CD4-positive, alpha-beta memory T cell (primary cell): ENCODE measurements around the gene FPGS. TPM values are rescaled to one million over a fixed set of nuclear protein-coding genes. Genes with fewer than 3 reads are reported as not detected.
A peak's percentile ranks its signal among the peaks of the same experiment; 100 is the strongest.

ENCODE experiments used
- CTCF ChIA-PET: fragments of 350-600 bp; sonication (Branson Sonifier 250); formaldehyde crosslinking; loops from one replicate; lab custom pipeline; 2021; ENCODE audit warnings: inconsistent platforms; ENCODE audit not compliant: partially characterized antibody; lab: Charles Lee
- POLR2A ChIA-PET: fragments of 350-600 bp; sonication (Branson Sonifier 250); formaldehyde crosslinking; loops from one replicate; lab custom pipeline; 2021; ENCODE audit not compliant: partially characterized antibody; lab: Charles Lee
- DNase-seq, 5 donors: peaks; one replicate each; pipeline versions ENCODE4 v3.0.0 to v3.0.0-alpha.2; 2020 to 2022; ENCODE audit warnings: mixed read lengths in 1 of 5
- H3K27ac ChIP-seq: one replicate; pipeline ENCODE4 v1.7.0; 2013; ENCODE audit warnings: low read depth, low read length
- H3K27me3 ChIP-seq: 2 replicates; pipeline ENCODE4 v1.7.0; 2013; ENCODE audit warnings: mild to moderate bottlenecking, low read length, moderate library complexity; ENCODE audit not compliant: insufficient read depth
- H3K36me3 ChIP-seq: 2 replicates; pipeline ENCODE4 v1.7.0; 2013; ENCODE audit warnings: mild to moderate bottlenecking, low read length, moderate library complexity; ENCODE audit not compliant: insufficient read depth
- H3K4me1 ChIP-seq: 2 replicates; pipeline ENCODE4 v1.7.0; 2013; ENCODE audit warnings: mild to moderate bottlenecking, low read length, moderate library complexity; ENCODE audit not compliant: insufficient read depth
- H3K4me3 ChIP-seq, 2 donors: one replicate each; pipeline ENCODE4 v1.7.0; 2013; ENCODE audit warnings: low read length in 2 of 2, mild to moderate bottlenecking in 1 of 2
- H3K9me3 ChIP-seq, 2 donors: one replicate each; pipeline ENCODE4 v1.7.0; 2013; ENCODE audit warnings: low read length in 2 of 2, control low read depth in 1 of 2; ENCODE audit not compliant: control insufficient read depth in 1 of 2
- H3K27ac Mint-ChIP-seq, 7 donors: one replicate each; pipeline ENCODE4 v1.8.0; 2020 to 2021; ENCODE audit warnings: mixed read lengths in 7 of 7, mild to moderate bottlenecking in 6 of 7, inconsistent platforms in 3 of 7, moderate library complexity in 3 of 7
- H3K27me3 Mint-ChIP-seq, 2 donors: one replicate each; pipeline ENCODE4 v1.8.0; 2020 to 2021; ENCODE audit warnings: mixed read lengths in 2 of 2
- H3K36me3 Mint-ChIP-seq, 2 donors: one replicate each; pipeline ENCODE4 v1.8.0; 2020 to 2021; ENCODE audit warnings: mixed read lengths in 2 of 2, inconsistent platforms in 1 of 2, mild to moderate bottlenecking in 1 of 2
- H3K4me1 Mint-ChIP-seq, 4 donors: one replicate each; pipeline ENCODE4 v1.8.0; 2020 to 2021; ENCODE audit warnings: mixed read lengths in 4 of 4, mild to moderate bottlenecking in 1 of 4
- H3K4me3 Mint-ChIP-seq, 8 donors: one replicate each; pipeline ENCODE4 v1.8.0; 2020 to 2021; ENCODE audit warnings: mixed read lengths in 8 of 8, mild to moderate bottlenecking in 7 of 8, moderate library complexity in 6 of 8, inconsistent platforms in 3 of 8
- H3K9me3 Mint-ChIP-seq, 8 donors: one replicate each; pipeline ENCODE4 v1.8.0; 2020 to 2021; ENCODE audit warnings: mixed read lengths in 8 of 8, mild to moderate bottlenecking in 5 of 8, inconsistent platforms in 3 of 8, moderate library complexity in 1 of 8
- intact Hi-C: fragments of 100-400 bp; cut with micrococcal nuclease; formaldehyde crosslinking; loops from one replicate; pipeline ENCODE4 v1.15.1; 2023
- polyA plus RNA-seq, 2 donors: library from polyadenylated mRNA; unstranded; fragments of 300-500 nt; fragmentation: Illumina TruSeq; gene quantifications; one replicate each; pipeline ENCODE4 v1.2.3, GENCODE V29; 2021
- total RNA-seq, 2 experiments: library from RNA; stranded (reverse); gene quantifications; one replicate each; pipeline ENCODE4 v1.2.3, GENCODE V29; 2021

The FPGS gene
- total and polyA plus RNA-seq, 4 experiments from 2014 or later: 49.4 to 101 (median 77.5) TPM

GRCh38 chr9:127769929-127770582 lies 32.6 kb upstream of the FPGS start:
- H3K4me3 Mint-ChIP-seq: peak overlapping the region; percentile 78 to 92 (median 88)
- ChIA-PET POLR2A (interaction anchor here (0.7 to 15.3 kb wide), 12 partner anchors 12 to 211 kb away, joined by 3 to 377 read pairs (median 4); partner anchors contain the start of genes CDK9, EEIG1, SH2D3C and TOR2A), CTCF (interaction anchor here (0.6 to 10.6 kb wide), 8 partner anchors 9 to 181 kb away, joined by 3 to 128 read pairs (median 7); partner anchors contain the start of genes CDK9 and TOR2A)
- Histone ChIP-seq H3K9me3 (no peaks in the 10 kb centered on the region), H3K4me1 (peaks cover 91% of the 10 kb centered on the region), H3K27me3 (no peaks in the 10 kb centered on the region), H3K36me3 (peaks cover 22% of the 10 kb centered on the region), H3K4me3 (peak overlapping the region; percentile 50 to 78), H3K27ac (peak overlapping the region; percentile 97)
- H3K4me1 Mint-ChIP-seq: peaks cover 45 to 83% (median 68%) of the 10 kb centered on the region in 4 donors
- H3K9me3 Mint-ChIP-seq: no peaks in the 10 kb centered on the region
- H3K36me3 Mint-ChIP-seq: peaks cover 17 to 59% of the 10 kb centered on the region in 2 donors
- no peak for DNase-seq
- peak overlapping the region; percentile 92 to 99 (median 98) for H3K27ac Mint-ChIP-seq
- intact Hi-C loops: no loop called here
- no peaks in the 10 kb centered on the region for H3K27me3 Mint-ChIP-seq

GRCh38 chr9:127770583-127770904 lies 32.1 kb upstream of the FPGS start:
- POLR2A ChIA-PET: interaction anchor here (0.6 to 15.3 kb wide), 20 partner anchors 8 to 299 kb away, joined by 3 to 377 read pairs (median 5); partner anchors contain the start of genes CDK9, EEIG1, PTRH1 and SH2D3C
- Mint-ChIP-seq H3K27ac (peak overlapping the region; percentile 92 to 99 (median 98)), H3K36me3 (peaks cover 13 to 55% of the 10 kb centered on the region in 2 donors), H3K4me3 (peak overlapping the region; percentile 78 to 92 (median 88)), H3K9me3 (no peaks in the 10 kb centered on the region), H3K4me1 (peaks cover 42 to 80% (median 65%) of the 10 kb centered on the region in 4 donors), H3K27me3 (no peaks in the 10 kb centered on the region)
- Histone ChIP-seq H3K4me1 (peaks cover 91% of the 10 kb centered on the region), H3K36me3 (peaks cover 22% of the 10 kb centered on the region), H3K27me3 (no peaks in the 10 kb centered on the region), H3K4me3 (peak overlapping the region; percentile 50 to 78), H3K27ac (peak overlapping the region; percentile 97), H3K9me3 (no peaks in the 10 kb centered on the region)
- intact Hi-C loops: no loop called here
- CTCF ChIA-PET: interaction anchor here (0.6 to 10.6 kb wide), 10 partner anchors 9 to 150 kb away, joined by 3 to 128 read pairs (median 6); partner anchors contain the start of genes CDK9 and TOR2A
- no peak for DNase-seq

- POLR2A ChIA-PET: interaction anchor here (0.6 to 15.3 kb wide), 22 partner anchors 9 to 299 kb away, joined by 3 to 377 read pairs (median 5); partner anchors contain the start of genes CDK9, PTRH1, SH2D3C and SLC25A25
Observed at GRCh38 chr9:127770905-127771569, 31.6 kb upstream of the FPGS start.

GRCh38 chr9:127771570-127772189 lies 31.0 kb upstream of the FPGS start:
- no peak for DNase-seq
- Histone ChIP-seq H3K4me3 (peak overlapping the region in 1 of 2 donors; percentile 78), H3K36me3 (peaks cover 22% of the 10 kb centered on the region), H3K9me3 (no peaks in the 10 kb centered on the region), H3K4me1 (peaks cover 88% of the 10 kb centered on the region), H3K27ac (peak overlapping the region; percentile 97), H3K27me3 (no peaks in the 10 kb centered on the region)
- H3K36me3 Mint-ChIP-seq: peaks cover 5 to 53% of the 10 kb centered on the region in 2 donors
- intact Hi-C loops: loop anchor here (1.0 kb wide), 3 partner anchors 14 to 36 kb away; partner anchors contain the start of genes FPGS and TOR2A
- H3K27me3 Mint-ChIP-seq: no peaks in the 10 kb centered on the region
- H3K9me3 Mint-ChIP-seq: no peaks in the 10 kb centered on the region
- POLR2A ChIA-PET: interaction anchor here (0.8 to 15.3 kb wide), 19 partner anchors 10 to 296 kb away, joined by 3 to 377 read pairs (median 5); partner anchors contain the start of genes CDK9, PTRH1, SH2D3C and SLC25A25
- peak overlapping the region; percentile 78 to 92 (median 88) for H3K4me3 Mint-ChIP-seq
- CTCF ChIA-PET: interaction anchor here (0.5 to 10.6 kb wide), 8 partner anchors 12 to 152 kb away, joined by 3 to 128 read pairs (median 6); partner anchors contain the start of genes CDK9 and TOR2A
- peak overlapping the region; percentile 92 to 99 (median 98) for H3K27ac Mint-ChIP-seq
- H3K4me1 Mint-ChIP-seq: peaks cover 42 to 78% (median 59%) of the 10 kb centered on the region in 4 donors

More at GRCh38 chr9:127770905-127771569, 31.6 kb upstream of the FPGS start:
- peaks cover 22% of the 10 kb centered on the region for H3K36me3 ChIP-seq
- H3K27ac ChIP-seq: peak overlapping the region; percentile 97
- peaks cover 91% of the 10 kb centered on the region for H3K4me1 ChIP-seq
- Mint-ChIP-seq H3K4me1 (peaks cover 41 to 78% (median 61%) of the 10 kb centered on the region in 4 donors), H3K27me3 (no peaks in the 10 kb centered on the region), H3K4me3 (peak overlapping the region; percentile 78 to 92 (median 88)), H3K36me3 (peaks cover 10 to 51% of the 10 kb centered on the region in 2 donors), H3K9me3 (no peaks in the 10 kb centered on the region), H3K27ac (peak overlapping the region; percentile 92 to 99 (median 98))
- peak; percentile 92 to 96 (median 95) for DNase-seq
- no peaks in the 10 kb centered on the region for H3K27me3 ChIP-seq
- CTCF ChIA-PET: interaction anchor here (0.5 to 10.6 kb wide), 10 partner anchors 8 to 152 kb away, joined by 3 to 128 read pairs (median 6); partner anchors contain the start of genes CDK9 and TOR2A
- H3K4me3 ChIP-seq: peak overlapping the region; percentile 50 to 78
- H3K9me3 ChIP-seq: no peaks in the 10 kb centered on the region
- intact Hi-C loops: loop anchor here (1.0 kb wide), 3 partner anchors 14 to 36 kb away; partner anchors contain the start of genes FPGS and TOR2A

- no peak for DNase-seq
- Mint-ChIP-seq H3K27ac (peak overlapping the region in 6 of 7 donors; percentile 42 to 98 (median 73)), H3K36me3 (peaks cover 5 to 50% of the 10 kb centered on the region in 2 donors), H3K4me3 (peak overlapping the region in 1 of 8 donors; percentile 73), H3K27me3 (no peaks in the 10 kb centered on the region), H3K4me1 (peaks cover 38 to 76% (median 56%) of the 10 kb centered on the region in 4 donors), H3K9me3 (no peaks in the 10 kb centered on the region)
- intact Hi-C loops: no loop called here
- ChIA-PET CTCF (interaction anchor here (1.0 to 10.6 kb wide), 3 partner anchors 10 to 12 kb away, joined by 3 to 128 read pairs (median 4); partner anchors contain the start of gene CDK9), POLR2A (interaction anchor here (15.3 kb wide), 1 partner anchor 11 kb away, joined by 377 read pairs; the partner anchor contains the start of genes CDK9 and SH2D3C)
- Histone ChIP-seq H3K4me1 (peaks cover 83% of the 10 kb centered on the region), H3K4me3 (no peak overlapping the region), H3K27me3 (no peaks in the 10 kb centered on the region), H3K27ac (no peak overlapping the region), H3K36me3 (peaks cover 22% of the 10 kb centered on the region), H3K9me3 (no peaks in the 10 kb centered on the region)
Observed at GRCh38 chr9:127772603-127773002, 30.1 kb upstream of the FPGS start.

GRCh38 chr9:127773272-127773671 lies 29.4 kb upstream of the FPGS start:
- Histone ChIP-seq H3K4me1 (peaks cover 76% of the 10 kb centered on the region), H3K27me3 (no peaks in the 10 kb centered on the region), H3K36me3 (peaks cover 22% of the 10 kb centered on the region), H3K4me3 (no peak overlapping the region), H3K9me3 (no peaks in the 10 kb centered on the region), H3K27ac (no peak overlapping the region)
- Mint-ChIP-seq H3K9me3 (no peaks in the 10 kb centered on the region), H3K27ac (peak overlapping the region in 4 of 7 donors; percentile 42 to 98 (median 78)), H3K4me3 (peak overlapping the region in 2 of 8 donors; percentile 0 to 73), H3K27me3 (no peaks in the 10 kb centered on the region), H3K4me1 (peaks cover 37 to 73% (median 55%) of the 10 kb centered on the region in 4 donors), H3K36me3 (peaks cover 5 to 53% of the 10 kb centered on the region in 2 donors)
- ChIA-PET POLR2A (interaction anchor here (15.3 kb wide), 1 partner anchor 10 kb away, joined by 377 read pairs; the partner anchor contains the start of genes CDK9 and SH2D3C), CTCF (interaction anchor here (1.0 to 1.1 kb wide), 2 partner anchors 9 to 11 kb away, joined by 3 to 4 read pairs; no protein-coding TSS in a partner anchor)
- DNase-seq: no peak
- intact Hi-C loops: no loop called here
